ENCODE results near the gene ADAMTS3.

Gene ADAMTS3

DNA sequence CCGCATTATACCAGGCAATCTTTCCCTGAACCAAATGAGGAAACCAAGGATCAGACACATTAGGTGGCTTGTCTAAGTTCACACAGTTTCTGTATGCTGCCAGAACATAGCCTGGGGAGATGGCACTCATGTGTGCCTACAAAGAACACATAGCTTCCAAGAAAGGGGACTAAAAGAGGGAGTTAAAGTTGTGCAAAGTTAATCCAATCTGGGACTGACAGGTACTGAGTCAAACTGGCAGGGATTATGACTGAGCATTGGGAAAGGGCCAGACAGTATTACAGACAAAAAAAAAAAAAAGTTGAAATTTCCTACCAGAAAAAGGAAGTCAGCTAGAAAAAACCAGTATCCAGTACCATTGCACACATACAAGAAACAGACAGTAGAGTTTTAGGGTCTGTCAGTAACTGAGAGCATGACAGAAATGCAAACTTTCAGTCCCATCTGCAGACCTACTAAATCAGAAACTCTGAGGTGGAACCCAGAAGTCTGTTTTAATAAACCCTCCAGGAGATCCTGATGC lies 37.2 kb downstream of the ADAMTS3 start:
- TF ChIP-seq, protein P1, sequence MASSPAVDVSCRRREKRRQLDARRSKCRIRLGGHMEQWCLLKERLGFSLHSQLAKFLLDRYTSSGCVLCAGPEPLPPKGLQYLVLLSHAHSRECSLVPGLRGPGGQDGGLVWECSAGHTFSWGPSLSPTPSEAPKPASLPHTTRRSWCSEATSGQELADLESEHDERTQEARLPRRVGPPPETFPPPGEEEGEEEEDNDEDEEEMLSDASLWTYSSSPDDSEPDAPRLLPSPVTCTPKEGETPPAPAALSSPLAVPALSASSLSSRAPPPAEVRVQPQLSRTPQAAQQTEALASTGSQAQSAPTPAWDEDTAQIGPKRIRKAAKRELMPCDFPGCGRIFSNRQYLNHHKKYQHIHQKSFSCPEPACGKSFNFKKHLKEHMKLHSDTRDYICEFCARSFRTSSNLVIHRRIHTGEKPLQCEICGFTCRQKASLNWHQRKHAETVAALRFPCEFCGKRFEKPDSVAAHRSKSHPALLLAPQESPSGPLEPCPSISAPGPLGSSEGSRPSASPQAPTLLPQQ (tag by site-specific recombination; IDR thresholded peaks at IDR 0.05): no peak
- no peak for TF ChIP-seq ZNF239 (tag by site-specific recombination; IDR thresholded peaks at IDR 0.05)
- TF ChIP-seq ZNF623 (tag by site-specific recombination; IDR thresholded peaks at IDR 0.05): no peak
- TF ChIP-seq, protein P2, sequence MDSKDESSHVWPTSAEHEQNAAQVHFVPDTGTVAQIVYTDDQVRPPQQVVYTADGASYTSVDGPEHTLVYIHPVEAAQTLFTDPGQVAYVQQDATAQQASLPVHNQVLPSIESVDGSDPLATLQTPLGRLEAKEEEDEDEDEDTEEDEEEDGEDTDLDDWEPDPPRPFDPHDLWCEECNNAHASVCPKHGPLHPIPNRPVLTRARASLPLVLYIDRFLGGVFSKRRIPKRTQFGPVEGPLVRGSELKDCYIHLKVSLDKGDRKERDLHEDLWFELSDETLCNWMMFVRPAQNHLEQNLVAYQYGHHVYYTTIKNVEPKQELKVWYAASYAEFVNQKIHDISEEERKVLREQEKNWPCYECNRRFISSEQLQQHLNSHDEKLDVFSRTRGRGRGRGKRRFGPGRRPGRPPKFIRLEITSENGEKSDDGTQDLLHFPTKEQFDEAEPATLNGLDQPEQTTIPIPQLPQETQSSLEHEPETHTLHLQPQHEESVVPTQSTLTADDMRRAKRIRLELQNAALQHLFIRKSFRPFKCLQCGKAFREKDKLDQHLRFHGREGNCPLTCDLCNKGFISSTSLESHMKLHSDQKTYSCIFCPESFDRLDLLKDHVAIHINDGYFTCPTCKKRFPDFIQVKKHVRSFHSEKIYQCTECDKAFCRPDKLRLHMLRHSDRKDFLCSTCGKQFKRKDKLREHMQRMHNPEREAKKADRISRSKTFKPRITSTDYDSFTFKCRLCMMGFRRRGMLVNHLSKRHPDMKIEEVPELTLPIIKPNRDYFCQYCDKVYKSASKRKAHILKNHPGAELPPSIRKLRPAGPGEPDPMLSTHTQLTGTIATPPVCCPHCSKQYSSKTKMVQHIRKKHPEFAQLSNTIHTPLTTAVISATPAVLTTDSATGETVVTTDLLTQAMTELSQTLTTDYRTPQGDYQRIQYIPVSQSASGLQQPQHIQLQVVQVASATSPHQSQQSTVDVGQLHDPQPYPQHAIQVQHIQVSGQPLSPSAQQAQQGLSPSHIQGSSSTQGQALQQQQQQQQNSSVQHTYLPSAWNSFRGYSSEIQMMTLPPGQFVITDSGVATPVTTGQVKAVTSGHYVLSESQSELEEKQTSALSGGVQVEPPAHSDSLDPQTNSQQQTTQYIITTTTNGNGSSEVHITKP (tag by site-specific recombination; IDR thresholded peaks at IDR 0.05): no peak
- no peak for TF ChIP-seq ZBTB7A (tag by site-specific recombination; IDR thresholded peaks at IDR 0.05; ENCODE audit: low read depth)
- Histone ChIP-seq H3K9me3 (ENCODE audit: control insufficient read depth, insufficient read depth, low read depth, low read length) (no peaks in the 10 kb centered on the region), H3K4me3 (ENCODE audit: low read depth, low read length) (no peak overlapping the region), H3K4me1 (ENCODE audit: control insufficient read depth, insufficient read depth, low read length) (no peaks in the 10 kb centered on the region), H3K36me3 (ENCODE audit: control insufficient read depth in 2 of 2, insufficient read depth in 1 of 2, low read length in 2 of 2) (no peaks in the 10 kb centered on the region), H3K27ac (ENCODE audit: extremely low read depth, low read depth, low read length) (no peak overlapping the region)
- POLR2A ChIA-PET: no interaction called here
- CTCF ChIA-PET: no interaction called here

DNA sequence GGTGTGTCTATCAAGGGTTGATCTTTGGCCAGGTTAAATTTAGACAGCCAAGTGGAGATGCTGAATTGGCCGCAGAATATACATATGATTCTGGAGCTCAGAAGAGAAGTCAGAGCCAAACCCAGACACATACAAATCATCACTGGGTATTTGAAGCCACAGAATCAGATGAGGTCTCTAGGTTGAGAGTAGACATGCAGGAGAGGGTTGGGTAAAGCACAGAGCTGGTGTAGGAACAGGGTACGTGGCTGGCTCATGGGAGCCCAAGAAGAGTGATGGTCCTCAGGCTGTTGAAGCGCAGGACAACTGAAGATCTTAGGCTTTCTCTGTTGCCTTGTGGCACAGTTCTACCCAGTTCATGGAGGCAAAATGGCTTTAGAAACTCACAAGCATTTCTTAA lies 37.7 kb downstream of the ADAMTS3 start:
- ChIA-PET CTCF (no interaction called here), POLR2A (no interaction called here)
- Histone ChIP-seq H3K4me3 (ENCODE audit: low read depth, low read length) (no peak overlapping the region), H3K27ac (ENCODE audit: extremely low read depth, low read depth, low read length) (no peak overlapping the region), H3K9me3 (ENCODE audit: control insufficient read depth, insufficient read depth, low read depth, low read length) (no peaks in the 10 kb centered on the region), H3K36me3 (ENCODE audit: control insufficient read depth in 2 of 2, insufficient read depth in 1 of 2, low read length in 2 of 2) (no peaks in the 10 kb centered on the region), H3K4me1 (ENCODE audit: control insufficient read depth, insufficient read depth, low read length) (no peaks in the 10 kb centered on the region)
- TF ChIP-seq TCF7L2 (IDR thresholded peaks at IDR 0.05; ENCODE audit: borderline replicate concordance, low read depth, low read length): no peak
- TF ChIP-seq PRDM1 (tag by site-specific recombination; IDR thresholded peaks at IDR 0.05): no peak

DNA sequence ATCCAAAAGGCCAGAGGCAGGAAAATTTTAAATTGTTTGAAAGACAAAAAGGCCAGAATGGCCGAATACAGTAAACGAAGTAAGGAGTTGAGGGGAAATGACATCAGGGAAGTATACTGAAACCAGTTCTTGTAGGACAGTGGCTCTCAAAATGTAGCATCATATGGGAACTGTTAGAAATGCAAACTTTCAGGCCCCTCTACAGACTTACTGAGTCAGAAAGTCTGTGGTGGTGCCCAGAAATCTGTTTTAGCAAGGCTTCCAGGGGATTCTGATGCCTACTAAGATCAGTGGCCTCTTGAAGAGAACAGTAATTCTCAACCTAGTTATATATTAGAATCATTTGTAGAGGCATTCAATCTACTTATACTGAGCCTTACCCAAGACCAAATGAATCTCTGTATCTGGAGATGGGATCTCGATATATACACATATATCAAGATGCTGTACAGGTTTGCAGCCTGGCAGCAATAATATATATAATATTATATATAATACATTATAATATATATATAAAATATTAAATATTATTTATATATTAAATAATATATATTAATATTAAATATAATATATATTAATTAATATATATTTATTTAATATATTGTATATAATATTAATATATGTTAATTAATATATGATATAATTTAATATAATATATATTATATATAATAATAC lies 39.7 kb downstream of the ADAMTS3 start:
- no peak for TF ChIP-seq ZNF664 (tag by site-specific recombination; IDR thresholded peaks at IDR 0.05)
- TF ChIP-seq MEIS1 (CRISPR knock-in tag; IDR thresholded peaks at IDR 0.05; ENCODE audit: borderline replicate concordance): no peak
- no peak for TF ChIP-seq GLIS1 (tag by site-specific recombination; IDR thresholded peaks at IDR 0.05)
- TF ChIP-seq, protein P3, sequence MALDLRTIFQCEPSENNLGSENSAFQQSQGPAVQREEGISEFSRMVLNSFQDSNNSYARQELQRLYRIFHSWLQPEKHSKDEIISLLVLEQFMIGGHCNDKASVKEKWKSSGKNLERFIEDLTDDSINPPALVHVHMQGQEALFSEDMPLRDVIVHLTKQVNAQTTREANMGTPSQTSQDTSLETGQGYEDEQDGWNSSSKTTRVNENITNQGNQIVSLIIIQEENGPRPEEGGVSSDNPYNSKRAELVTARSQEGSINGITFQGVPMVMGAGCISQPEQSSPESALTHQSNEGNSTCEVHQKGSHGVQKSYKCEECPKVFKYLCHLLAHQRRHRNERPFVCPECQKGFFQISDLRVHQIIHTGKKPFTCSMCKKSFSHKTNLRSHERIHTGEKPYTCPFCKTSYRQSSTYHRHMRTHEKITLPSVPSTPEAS (tag by site-specific recombination; IDR thresholded peaks at IDR 0.05): no peak
- no peak for TF ChIP-seq ZNF157 (tag by site-specific recombination; IDR thresholded peaks at IDR 0.05)
- no peak for TF ChIP-seq ZNF350 (tag by site-specific recombination; IDR thresholded peaks at IDR 0.05)
- TF ChIP-seq, protein P4, sequence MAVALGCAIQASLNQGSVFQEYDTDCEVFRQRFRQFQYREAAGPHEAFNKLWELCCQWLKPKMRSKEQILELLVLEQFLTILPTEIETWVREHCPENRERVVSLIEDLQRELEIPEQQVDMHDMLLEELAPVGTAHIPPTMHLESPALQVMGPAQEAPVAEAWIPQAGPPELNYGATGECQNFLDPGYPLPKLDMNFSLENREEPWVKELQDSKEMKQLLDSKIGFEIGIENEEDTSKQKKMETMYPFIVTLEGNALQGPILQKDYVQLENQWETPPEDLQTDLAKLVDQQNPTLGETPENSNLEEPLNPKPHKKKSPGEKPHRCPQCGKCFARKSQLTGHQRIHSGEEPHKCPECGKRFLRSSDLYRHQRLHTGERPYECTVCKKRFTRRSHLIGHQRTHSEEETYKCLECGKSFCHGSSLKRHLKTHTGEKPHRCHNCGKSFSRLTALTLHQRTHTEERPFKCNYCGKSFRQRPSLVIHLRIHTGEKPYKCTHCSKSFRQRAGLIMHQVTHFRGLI (tag by site-specific recombination; IDR thresholded peaks at IDR 0.05): no peak
- no peak for TF ChIP-seq ZNF335 (tag by site-specific recombination; conservative IDR thresholded peaks at IDR 0.05)
- no peak for TF ChIP-seq ZNF629 (tag by site-specific recombination; IDR thresholded peaks at IDR 0.05)
- TF ChIP-seq, protein P5, sequence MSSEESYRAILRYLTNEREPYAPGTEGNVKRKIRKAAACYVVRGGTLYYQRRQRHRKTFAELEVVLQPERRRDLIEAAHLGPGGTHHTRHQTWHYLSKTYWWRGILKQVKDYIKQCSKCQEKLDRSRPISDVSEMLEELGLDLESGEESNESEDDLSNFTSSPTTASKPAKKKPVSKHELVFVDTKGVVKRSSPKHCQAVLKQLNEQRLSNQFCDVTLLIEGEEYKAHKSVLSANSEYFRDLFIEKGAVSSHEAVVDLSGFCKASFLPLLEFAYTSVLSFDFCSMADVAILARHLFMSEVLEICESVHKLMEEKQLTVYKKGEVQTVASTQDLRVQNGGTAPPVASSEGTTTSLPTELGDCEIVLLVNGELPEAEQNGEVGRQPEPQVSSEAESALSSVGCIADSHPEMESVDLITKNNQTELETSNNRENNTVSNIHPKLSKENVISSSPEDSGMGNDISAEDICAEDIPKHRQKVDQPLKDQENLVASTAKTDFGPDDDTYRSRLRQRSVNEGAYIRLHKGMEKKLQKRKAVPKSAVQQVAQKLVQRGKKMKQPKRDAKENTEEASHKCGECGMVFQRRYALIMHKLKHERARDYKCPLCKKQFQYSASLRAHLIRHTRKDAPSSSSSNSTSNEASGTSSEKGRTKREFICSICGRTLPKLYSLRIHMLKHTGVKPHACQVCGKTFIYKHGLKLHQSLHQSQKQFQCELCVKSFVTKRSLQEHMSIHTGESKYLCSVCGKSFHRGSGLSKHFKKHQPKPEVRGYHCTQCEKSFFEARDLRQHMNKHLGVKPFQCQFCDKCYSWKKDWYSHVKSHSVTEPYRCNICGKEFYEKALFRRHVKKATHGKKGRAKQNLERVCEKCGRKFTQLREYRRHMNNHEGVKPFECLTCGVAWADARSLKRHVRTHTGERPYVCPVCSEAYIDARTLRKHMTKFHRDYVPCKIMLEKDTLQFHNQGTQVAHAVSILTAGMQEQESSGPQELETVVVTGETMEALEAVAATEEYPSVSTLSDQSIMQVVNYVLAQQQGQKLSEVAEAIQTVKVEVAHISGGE (tag by site-specific recombination; conservative IDR thresholded peaks at IDR 0.05; ENCODE audit: low read depth): no peak
- TF ChIP-seq TRIM28 (IDR thresholded peaks at IDR 0.05; ENCODE audit: borderline replicate concordance, low read length): no peak
- TF ChIP-seq KLF1 (tag by site-specific recombination; IDR thresholded peaks at IDR 0.05): no peak
- TF ChIP-seq KLF10 (tag by site-specific recombination; IDR thresholded peaks at IDR 0.05): no peak
- POLR2A ChIA-PET: no interaction called here
- Histone ChIP-seq H3K36me3 (ENCODE audit: control insufficient read depth in 2 of 2, insufficient read depth in 1 of 2, low read length in 2 of 2) (no peaks in the 10 kb centered on the region), H3K4me1 (ENCODE audit: control insufficient read depth, insufficient read depth, low read length) (no peaks in the 10 kb centered on the region), H3K9me3 (ENCODE audit: control insufficient read depth, insufficient read depth, low read depth, low read length) (no peaks in the 10 kb centered on the region), H3K4me3 (ENCODE audit: low read depth, low read length) (no peak overlapping the region), H3K27ac (ENCODE audit: extremely low read depth, low read depth, low read length) (no peak overlapping the region)
- CTCF ChIA-PET: no interaction called here

All from HEK293 (cell line).